GM12878 (cell line): ENCODE measurements around the gene DICER1. TPM values are rescaled to one million over a fixed set of nuclear protein-coding genes. Genes with fewer than 3 reads are reported as not detected.

Experiments used
- BACH1 ChIP-seq: fragments of 450-650 bp; IDR thresholded peaks from 2 replicates; pipeline ENCODE4 v1.6.1; 2017; ENCODE audit warnings: mild to moderate bottlenecking, borderline replicate concordance
- FOXM1 ChIP-seq: IDR thresholded peaks from 2 replicates; pipeline ENCODE4 v1.6.1; 2012; ENCODE audit warnings: low read depth, mild to moderate bottlenecking, inconsistent platforms, low read length, moderate library complexity
- NR2F1 ChIP-seq: fragments of 450-650 bp; conservative IDR thresholded peaks from 2 replicates; pipeline ENCODE4 v1.6.1; 2017; ENCODE audit warnings: mild to moderate bottlenecking
- RBBP5 ChIP-seq: fragments of 200-600 bp; sonication (generic); conservative IDR thresholded peaks from 2 replicates; pipeline ENCODE4 v1.6.1; 2016
- SMAD5 ChIP-seq: IDR thresholded peaks from 2 replicates; pipeline ENCODE4 v1.6.1; 2016; ENCODE audit warnings: antibody characterized with exemption, low read depth
- polyA plus RNA-seq, 11 experiments: library from polyadenylated mRNA; depleted of rRNA in 4 of 11; unstranded in 6 of 11; stranded (reverse) in 5 of 11; fragments of >200 nt; fragmentation: Nextera tagmentation in 4 of 11; fragmentation: Illumina TruSeq in 1 of 11; extraction: Ambion mirVana in 4 of 11; extraction: Trizol in 1 of 11; gene quantifications; 1 replicate in 1 of 11; 2 replicates in 10 of 11; pipeline versions ENCODE4 v1.2.1 to v1.2.3, GENCODE V29; 2011 to 2016; ENCODE audit warnings: inconsistent platforms in 2 of 11, missing spikeins in 2 of 11, low read depth in 1 of 11
- total RNA-seq, 4 experiments: library from RNA; depleted of rRNA in 3 of 4; stranded (reverse); fragments of >200 nt in 3 of 4; fragmentation: Illumina TruSeq in 1 of 4; extraction: Trizol in 1 of 4; gene quantifications; 2 replicates each; pipeline versions ENCODE4 v1.2.1 to v1.2.3, GENCODE V29; 2013 to 2021
- TF ChIP-seq, protein P1 (sequence below): IDR thresholded peaks from 2 replicates; pipeline ENCODE4 v1.6.1; 2012; ENCODE audit warnings: improper control_type of control experiment, low read depth, low read length; ENCODE audit not compliant: insufficient replicate concordance
- TF ChIP-seq, protein P2 (sequence below): fragments of 450-650 bp; formaldehyde crosslinking; IDR thresholded peaks from 2 replicates; pipeline ENCODE4 v1.4.0; 2020; ENCODE audit warnings: mild to moderate bottlenecking, moderate library complexity
- TF ChIP-seq, protein P3 (sequence below): fragments of 450-650 bp; IDR thresholded peaks from 2 replicates; pipeline ENCODE4 v1.6.1; 2017; ENCODE audit warnings: antibody characterized with exemption, mild to moderate bottlenecking, moderate library complexity
- TF ChIP-seq, protein P4 (sequence below): fragments of 450-650 bp; IDR thresholded peaks from 2 replicates; pipeline ENCODE4 v1.6.1; 2014; ENCODE audit warnings: mild to moderate bottlenecking
- TF ChIP-seq, protein P5 (sequence below): fragments of 450-650 bp; conservative IDR thresholded peaks from 2 replicates; pipeline ENCODE4 v1.6.1; 2017; ENCODE audit warnings: mild to moderate bottlenecking, moderate library complexity

The DICER1 gene
- total and polyA plus RNA-seq, 10 of the 15 experiments (the other 5 are each of a cell fraction or from before 2014, with no cell fraction given) = 6.8 to 70.8 (median 37.1) TPM

DNA sequence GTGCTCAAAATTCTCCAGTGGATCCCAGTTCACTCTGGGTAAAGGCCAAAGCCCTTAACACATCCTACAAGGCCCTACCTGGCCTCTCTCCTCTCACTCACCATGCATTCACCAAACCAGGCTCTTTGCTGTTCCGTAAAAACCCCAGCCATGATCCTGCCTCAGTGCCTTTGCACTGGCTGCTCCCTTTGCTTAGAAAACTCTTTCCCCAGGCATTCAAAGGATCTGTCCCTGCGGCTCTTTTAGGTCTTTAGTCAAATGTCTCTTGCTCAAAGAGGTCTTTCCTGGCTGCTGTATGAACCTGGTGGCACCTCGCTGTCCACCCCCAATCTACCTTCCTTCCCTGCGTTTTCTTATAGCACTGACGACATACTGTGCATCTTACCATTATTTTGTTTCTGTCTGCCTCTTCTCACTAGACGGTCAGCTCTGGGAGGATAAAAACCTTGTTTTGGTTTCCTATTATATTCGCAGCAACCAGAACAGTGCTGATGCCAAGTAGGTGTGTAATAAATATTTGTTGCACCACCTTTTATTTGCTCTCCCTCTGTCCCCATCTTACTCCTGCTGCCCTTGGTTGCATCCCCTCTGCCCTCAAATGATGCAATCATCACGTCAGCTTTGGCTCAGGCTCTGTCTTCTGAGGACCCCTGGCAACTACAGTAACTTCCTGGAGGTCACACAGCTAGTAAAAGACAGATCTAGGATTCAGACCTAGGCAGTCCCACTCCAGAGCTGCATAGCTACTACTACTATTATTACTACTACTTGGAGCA, 23.8 kb upstream of the DICER1 start (continued):
- TF ChIP-seq, protein P1, sequence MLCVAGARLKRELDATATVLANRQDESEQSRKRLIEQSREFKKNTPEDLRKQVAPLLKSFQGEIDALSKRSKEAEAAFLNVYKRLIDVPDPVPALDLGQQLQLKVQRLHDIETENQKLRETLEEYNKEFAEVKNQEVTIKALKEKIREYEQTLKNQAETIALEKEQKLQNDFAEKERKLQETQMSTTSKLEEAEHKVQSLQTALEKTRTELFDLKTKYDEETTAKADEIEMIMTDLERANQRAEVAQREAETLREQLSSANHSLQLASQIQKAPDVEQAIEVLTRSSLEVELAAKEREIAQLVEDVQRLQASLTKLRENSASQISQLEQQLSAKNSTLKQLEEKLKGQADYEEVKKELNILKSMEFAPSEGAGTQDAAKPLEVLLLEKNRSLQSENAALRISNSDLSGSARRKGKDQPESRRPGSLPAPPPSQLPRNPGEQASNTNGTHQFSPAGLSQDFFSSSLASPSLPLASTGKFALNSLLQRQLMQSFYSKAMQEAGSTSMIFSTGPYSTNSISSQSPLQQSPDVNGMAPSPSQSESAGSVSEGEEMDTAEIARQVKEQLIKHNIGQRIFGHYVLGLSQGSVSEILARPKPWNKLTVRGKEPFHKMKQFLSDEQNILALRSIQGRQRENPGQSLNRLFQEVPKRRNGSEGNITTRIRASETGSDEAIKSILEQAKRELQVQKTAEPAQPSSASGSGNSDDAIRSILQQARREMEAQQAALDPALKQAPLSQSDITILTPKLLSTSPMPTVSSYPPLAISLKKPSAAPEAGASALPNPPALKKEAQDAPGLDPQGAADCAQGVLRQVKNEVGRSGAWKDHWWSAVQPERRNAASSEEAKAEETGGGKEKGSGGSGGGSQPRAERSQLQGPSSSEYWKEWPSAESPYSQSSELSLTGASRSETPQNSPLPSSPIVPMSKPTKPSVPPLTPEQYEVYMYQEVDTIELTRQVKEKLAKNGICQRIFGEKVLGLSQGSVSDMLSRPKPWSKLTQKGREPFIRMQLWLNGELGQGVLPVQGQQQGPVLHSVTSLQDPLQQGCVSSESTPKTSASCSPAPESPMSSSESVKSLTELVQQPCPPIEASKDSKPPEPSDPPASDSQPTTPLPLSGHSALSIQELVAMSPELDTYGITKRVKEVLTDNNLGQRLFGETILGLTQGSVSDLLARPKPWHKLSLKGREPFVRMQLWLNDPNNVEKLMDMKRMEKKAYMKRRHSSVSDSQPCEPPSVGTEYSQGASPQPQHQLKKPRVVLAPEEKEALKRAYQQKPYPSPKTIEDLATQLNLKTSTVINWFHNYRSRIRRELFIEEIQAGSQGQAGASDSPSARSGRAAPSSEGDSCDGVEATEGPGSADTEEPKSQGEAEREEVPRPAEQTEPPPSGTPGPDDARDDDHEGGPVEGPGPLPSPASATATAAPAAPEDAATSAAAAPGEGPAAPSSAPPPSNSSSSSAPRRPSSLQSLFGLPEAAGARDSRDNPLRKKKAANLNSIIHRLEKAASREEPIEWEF = no peak
- TF ChIP-seq, protein P2, sequence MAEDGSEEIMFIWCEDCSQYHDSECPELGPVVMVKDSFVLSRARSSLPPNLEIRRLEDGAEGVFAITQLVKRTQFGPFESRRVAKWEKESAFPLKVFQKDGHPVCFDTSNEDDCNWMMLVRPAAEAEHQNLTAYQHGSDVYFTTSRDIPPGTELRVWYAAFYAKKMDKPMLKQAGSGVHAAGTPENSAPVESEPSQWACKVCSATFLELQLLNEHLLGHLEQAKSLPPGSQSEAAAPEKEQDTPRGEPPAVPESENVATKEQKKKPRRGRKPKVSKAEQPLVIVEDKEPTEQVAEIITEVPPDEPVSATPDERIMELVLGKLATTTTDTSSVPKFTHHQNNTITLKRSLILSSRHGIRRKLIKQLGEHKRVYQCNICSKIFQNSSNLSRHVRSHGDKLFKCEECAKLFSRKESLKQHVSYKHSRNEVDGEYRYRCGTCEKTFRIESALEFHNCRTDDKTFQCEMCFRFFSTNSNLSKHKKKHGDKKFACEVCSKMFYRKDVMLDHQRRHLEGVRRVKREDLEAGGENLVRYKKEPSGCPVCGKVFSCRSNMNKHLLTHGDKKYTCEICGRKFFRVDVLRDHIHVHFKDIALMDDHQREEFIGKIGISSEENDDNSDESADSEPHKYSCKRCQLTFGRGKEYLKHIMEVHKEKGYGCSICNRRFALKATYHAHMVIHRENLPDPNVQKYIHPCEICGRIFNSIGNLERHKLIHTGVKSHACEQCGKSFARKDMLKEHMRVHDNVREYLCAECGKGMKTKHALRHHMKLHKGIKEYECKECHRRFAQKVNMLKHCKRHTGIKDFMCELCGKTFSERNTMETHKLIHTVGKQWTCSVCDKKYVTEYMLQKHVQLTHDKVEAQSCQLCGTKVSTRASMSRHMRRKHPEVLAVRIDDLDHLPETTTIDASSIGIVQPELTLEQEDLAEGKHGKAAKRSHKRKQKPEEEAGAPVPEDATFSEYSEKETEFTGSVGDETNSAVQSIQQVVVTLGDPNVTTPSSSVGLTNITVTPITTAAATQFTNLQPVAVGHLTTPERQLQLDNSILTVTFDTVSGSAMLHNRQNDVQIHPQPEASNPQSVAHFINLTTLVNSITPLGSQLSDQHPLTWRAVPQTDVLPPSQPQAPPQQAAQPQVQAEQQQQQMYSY (CRISPR knock-in tag) = no peak
- TF ChIP-seq FOXM1 = no peak
- TF ChIP-seq, protein P3, sequence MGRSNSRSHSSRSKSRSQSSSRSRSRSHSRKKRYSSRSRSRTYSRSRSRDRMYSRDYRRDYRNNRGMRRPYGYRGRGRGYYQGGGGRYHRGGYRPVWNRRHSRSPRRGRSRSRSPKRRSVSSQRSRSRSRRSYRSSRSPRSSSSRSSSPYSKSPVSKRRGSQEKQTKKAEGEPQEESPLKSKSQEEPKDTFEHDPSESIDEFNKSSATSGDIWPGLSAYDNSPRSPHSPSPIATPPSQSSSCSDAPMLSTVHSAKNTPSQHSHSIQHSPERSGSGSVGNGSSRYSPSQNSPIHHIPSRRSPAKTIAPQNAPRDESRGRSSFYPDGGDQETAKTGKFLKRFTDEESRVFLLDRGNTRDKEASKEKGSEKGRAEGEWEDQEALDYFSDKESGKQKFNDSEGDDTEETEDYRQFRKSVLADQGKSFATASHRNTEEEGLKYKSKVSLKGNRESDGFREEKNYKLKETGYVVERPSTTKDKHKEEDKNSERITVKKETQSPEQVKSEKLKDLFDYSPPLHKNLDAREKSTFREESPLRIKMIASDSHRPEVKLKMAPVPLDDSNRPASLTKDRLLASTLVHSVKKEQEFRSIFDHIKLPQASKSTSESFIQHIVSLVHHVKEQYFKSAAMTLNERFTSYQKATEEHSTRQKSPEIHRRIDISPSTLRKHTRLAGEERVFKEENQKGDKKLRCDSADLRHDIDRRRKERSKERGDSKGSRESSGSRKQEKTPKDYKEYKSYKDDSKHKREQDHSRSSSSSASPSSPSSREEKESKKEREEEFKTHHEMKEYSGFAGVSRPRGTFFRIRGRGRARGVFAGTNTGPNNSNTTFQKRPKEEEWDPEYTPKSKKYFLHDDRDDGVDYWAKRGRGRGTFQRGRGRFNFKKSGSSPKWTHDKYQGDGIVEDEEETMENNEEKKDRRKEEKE = no peak
- TF ChIP-seq BACH1 = no peak
- TF ChIP-seq, protein P4, sequence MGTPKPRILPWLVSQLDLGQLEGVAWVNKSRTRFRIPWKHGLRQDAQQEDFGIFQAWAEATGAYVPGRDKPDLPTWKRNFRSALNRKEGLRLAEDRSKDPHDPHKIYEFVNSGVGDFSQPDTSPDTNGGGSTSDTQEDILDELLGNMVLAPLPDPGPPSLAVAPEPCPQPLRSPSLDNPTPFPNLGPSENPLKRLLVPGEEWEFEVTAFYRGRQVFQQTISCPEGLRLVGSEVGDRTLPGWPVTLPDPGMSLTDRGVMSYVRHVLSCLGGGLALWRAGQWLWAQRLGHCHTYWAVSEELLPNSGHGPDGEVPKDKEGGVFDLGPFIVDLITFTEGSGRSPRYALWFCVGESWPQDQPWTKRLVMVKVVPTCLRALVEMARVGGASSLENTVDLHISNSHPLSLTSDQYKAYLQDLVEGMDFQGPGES = no peak
- no peak for TF ChIP-seq NR2F1
- TF ChIP-seq, protein P5, sequence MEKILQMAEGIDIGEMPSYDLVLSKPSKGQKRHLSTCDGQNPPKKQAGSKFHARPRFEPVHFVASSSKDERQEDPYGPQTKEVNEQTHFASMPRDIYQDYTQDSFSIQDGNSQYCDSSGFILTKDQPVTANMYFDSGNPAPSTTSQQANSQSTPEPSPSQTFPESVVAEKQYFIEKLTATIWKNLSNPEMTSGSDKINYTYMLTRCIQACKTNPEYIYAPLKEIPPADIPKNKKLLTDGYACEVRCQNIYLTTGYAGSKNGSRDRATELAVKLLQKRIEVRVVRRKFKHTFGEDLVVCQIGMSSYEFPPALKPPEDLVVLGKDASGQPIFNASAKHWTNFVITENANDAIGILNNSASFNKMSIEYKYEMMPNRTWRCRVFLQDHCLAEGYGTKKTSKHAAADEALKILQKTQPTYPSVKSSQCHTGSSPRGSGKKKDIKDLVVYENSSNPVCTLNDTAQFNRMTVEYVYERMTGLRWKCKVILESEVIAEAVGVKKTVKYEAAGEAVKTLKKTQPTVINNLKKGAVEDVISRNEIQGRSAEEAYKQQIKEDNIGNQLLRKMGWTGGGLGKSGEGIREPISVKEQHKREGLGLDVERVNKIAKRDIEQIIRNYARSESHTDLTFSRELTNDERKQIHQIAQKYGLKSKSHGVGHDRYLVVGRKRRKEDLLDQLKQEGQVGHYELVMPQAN = no peak
- no peak for TF ChIP-seq RBBP5
- no peak for TF ChIP-seq SMAD5
- TF ChIP-seq, all 136 proteins: peak for 0
